H1 (cell line): ENCODE data around the gene RHBG. TPM values are rescaled to one million over a fixed set of nuclear protein-coding genes. Genes with fewer than 3 reads are reported as not detected.
A peak's percentile ranks its signal among the peaks of the same experiment; 100 is the strongest.

Experiments
- EZH2 ChIP-seq: fragments of 200-600 bp; sonication (generic); IDR thresholded peaks from 2 replicates; pipeline ENCODE4 v1.7.1; 2012; ENCODE audit warnings: low read depth, mild to moderate bottlenecking, moderate library complexity, low read length, inconsistent platforms; ENCODE audit not compliant: severe bottlenecking
- SAP30 ChIP-seq: fragments of 300-600 bp; sonication (generic); IDR thresholded peaks from 2 replicates; pipeline ENCODE4 v1.7.1; 2012; ENCODE audit warnings: low read length, moderate library complexity, mild to moderate bottlenecking, inconsistent platforms; ENCODE audit not compliant: insufficient read depth, insufficient replicate concordance
- SIX5 ChIP-seq: IDR thresholded peaks from 2 replicates; pipeline ENCODE4 v1.6.1; 2011; ENCODE audit warnings: mild to moderate bottlenecking, low read depth, low read length
- polyA plus RNA-seq, 7 experiments: library from polyadenylated mRNA; depleted of rRNA in 3 of 7; stranded (reverse) in 5 of 7; unstranded in 2 of 7; fragments of >200 nt in 5 of 7; fragments of 200-250 nt in 2 of 7; gene quantifications; 1 replicate in 5 of 7; 2 replicates in 1 of 7; 4 replicates in 1 of 7; pipeline versions ENCODE4 v1.2.1 to v1.2.3, GENCODE V29; 2011 to 2013; ENCODE audit warnings: missing spikeins in 2 of 7, mixed read lengths in 2 of 7
- total RNA-seq: library from RNA; stranded (reverse); fragmentation: NEBNext Ultra II Directional; extraction: Animal tissue kit (Norgen Biotek cat#: 25700); gene quantifications from 2 replicates; pipeline ENCODE4 v1.2.1, GENCODE V29; 2021
- TF ChIP-seq, protein P1 (sequence below): fragments of 300-600 bp; sonication (generic); IDR thresholded peaks from 2 replicates; pipeline ENCODE4 v1.7.1; 2012; ENCODE audit warnings: low read length, moderate library complexity, mild to moderate bottlenecking, inconsistent platforms; ENCODE audit not compliant: insufficient replicate concordance
- TF ChIP-seq, protein P2 (sequence below): IDR thresholded peaks from 2 replicates; pipeline ENCODE4 v1.6.1; 2012; ENCODE audit warnings: inconsistent platforms

RHBG gene
- total and polyA plus RNA-seq, 2 of the 8 experiments (the other 6 are each of a cell fraction or from before 2014, with no cell fraction given), result 2.6 to 2.7 TPM

DNA sequence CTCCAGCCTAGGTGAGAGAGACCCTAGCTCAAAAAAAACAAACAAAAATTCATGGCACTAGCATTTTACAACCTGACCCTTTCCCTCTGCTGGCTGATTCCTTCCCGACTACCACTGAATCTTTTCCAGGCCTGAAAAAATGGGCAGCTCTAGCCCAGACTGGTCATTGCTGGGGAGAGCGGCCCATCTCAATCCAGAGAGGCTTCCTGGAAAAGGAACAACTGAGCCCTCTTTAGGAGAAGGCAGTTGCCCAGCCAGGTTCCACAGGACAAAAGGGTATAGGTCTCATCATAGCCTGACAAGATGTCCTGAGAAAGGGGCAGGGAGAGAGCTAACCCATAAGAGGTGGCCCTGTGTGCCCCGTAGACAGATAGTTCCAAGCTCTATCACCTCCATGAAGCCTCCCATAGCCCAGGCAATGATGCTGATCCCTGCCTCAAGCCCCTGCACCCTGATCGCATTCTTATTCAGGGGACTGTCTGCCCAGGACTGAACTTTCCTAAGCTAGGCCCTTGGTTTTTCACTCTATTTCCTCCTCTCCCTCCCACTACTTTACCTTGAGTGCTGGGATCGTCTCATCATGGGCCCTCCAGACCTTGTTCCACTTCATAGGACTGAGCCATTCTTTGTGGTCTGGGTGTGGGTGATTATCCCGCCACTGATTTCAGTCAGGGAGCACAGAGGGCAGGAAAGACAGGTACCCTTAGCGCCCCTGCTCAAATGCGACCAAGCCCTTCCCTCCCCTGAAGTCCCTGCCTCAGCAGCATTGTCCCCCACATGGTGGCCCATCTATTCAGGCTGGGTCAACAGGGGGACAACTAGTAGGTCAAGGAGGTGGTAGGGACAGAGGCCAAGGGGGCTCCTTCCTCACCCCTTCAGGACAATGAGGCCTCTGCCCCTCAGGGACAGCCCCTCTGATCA is 18.2 kb downstream of the RHBG start (continued):
- TF ChIP-seq, protein P1, sequence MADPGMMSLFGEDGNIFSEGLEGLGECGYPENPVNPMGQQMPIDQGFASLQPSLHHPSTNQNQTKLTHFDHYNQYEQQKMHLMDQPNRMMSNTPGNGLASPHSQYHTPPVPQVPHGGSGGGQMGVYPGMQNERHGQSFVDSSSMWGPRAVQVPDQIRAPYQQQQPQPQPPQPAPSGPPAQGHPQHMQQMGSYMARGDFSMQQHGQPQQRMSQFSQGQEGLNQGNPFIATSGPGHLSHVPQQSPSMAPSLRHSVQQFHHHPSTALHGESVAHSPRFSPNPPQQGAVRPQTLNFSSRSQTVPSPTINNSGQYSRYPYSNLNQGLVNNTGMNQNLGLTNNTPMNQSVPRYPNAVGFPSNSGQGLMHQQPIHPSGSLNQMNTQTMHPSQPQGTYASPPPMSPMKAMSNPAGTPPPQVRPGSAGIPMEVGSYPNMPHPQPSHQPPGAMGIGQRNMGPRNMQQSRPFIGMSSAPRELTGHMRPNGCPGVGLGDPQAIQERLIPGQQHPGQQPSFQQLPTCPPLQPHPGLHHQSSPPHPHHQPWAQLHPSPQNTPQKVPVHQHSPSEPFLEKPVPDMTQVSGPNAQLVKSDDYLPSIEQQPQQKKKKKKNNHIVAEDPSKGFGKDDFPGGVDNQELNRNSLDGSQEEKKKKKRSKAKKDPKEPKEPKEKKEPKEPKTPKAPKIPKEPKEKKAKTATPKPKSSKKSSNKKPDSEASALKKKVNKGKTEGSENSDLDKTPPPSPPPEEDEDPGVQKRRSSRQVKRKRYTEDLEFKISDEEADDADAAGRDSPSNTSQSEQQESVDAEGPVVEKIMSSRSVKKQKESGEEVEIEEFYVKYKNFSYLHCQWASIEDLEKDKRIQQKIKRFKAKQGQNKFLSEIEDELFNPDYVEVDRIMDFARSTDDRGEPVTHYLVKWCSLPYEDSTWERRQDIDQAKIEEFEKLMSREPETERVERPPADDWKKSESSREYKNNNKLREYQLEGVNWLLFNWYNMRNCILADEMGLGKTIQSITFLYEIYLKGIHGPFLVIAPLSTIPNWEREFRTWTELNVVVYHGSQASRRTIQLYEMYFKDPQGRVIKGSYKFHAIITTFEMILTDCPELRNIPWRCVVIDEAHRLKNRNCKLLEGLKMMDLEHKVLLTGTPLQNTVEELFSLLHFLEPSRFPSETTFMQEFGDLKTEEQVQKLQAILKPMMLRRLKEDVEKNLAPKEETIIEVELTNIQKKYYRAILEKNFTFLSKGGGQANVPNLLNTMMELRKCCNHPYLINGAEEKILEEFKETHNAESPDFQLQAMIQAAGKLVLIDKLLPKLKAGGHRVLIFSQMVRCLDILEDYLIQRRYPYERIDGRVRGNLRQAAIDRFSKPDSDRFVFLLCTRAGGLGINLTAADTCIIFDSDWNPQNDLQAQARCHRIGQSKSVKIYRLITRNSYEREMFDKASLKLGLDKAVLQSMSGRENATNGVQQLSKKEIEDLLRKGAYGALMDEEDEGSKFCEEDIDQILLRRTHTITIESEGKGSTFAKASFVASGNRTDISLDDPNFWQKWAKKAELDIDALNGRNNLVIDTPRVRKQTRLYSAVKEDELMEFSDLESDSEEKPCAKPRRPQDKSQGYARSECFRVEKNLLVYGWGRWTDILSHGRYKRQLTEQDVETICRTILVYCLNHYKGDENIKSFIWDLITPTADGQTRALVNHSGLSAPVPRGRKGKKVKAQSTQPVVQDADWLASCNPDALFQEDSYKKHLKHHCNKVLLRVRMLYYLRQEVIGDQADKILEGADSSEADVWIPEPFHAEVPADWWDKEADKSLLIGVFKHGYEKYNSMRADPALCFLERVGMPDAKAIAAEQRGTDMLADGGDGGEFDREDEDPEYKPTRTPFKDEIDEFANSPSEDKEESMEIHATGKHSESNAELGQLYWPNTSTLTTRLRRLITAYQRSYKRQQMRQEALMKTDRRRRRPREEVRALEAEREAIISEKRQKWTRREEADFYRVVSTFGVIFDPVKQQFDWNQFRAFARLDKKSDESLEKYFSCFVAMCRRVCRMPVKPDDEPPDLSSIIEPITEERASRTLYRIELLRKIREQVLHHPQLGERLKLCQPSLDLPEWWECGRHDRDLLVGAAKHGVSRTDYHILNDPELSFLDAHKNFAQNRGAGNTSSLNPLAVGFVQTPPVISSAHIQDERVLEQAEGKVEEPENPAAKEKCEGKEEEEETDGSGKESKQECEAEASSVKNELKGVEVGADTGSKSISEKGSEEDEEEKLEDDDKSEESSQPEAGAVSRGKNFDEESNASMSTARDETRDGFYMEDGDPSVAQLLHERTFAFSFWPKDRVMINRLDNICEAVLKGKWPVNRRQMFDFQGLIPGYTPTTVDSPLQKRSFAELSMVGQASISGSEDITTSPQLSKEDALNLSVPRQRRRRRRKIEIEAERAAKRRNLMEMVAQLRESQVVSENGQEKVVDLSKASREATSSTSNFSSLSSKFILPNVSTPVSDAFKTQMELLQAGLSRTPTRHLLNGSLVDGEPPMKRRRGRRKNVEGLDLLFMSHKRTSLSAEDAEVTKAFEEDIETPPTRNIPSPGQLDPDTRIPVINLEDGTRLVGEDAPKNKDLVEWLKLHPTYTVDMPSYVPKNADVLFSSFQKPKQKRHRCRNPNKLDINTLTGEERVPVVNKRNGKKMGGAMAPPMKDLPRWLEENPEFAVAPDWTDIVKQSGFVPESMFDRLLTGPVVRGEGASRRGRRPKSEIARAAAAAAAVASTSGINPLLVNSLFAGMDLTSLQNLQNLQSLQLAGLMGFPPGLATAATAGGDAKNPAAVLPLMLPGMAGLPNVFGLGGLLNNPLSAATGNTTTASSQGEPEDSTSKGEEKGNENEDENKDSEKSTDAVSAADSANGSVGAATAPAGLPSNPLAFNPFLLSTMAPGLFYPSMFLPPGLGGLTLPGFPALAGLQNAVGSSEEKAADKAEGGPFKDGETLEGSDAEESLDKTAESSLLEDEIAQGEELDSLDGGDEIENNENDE, result no peak
- TF ChIP-seq, protein P2, sequence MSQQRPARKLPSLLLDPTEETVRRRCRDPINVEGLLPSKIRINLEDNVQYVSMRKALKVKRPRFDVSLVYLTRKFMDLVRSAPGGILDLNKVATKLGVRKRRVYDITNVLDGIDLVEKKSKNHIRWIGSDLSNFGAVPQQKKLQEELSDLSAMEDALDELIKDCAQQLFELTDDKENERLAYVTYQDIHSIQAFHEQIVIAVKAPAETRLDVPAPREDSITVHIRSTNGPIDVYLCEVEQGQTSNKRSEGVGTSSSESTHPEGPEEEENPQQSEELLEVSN, result no peak
- no peak for TF ChIP-seq SAP30
- TF ChIP-seq SIX5, result no peak
- peak; percentile 40 for TF ChIP-seq EZH2
